Left hindlimb (tissue), 1 donor: ENCODE data around the gene FRYL.
"Not testable (repeated sequence)": the region's sequence is repeated elsewhere in the genome, so short reads cannot be mapped to it uniquely, and the experiment has no call there.

ENCODE experiments used
- DNase-seq: peaks from one replicate; pipeline ENCODE4 v3.0.0-alpha.2; 2018

The FRYL gene

DNA sequence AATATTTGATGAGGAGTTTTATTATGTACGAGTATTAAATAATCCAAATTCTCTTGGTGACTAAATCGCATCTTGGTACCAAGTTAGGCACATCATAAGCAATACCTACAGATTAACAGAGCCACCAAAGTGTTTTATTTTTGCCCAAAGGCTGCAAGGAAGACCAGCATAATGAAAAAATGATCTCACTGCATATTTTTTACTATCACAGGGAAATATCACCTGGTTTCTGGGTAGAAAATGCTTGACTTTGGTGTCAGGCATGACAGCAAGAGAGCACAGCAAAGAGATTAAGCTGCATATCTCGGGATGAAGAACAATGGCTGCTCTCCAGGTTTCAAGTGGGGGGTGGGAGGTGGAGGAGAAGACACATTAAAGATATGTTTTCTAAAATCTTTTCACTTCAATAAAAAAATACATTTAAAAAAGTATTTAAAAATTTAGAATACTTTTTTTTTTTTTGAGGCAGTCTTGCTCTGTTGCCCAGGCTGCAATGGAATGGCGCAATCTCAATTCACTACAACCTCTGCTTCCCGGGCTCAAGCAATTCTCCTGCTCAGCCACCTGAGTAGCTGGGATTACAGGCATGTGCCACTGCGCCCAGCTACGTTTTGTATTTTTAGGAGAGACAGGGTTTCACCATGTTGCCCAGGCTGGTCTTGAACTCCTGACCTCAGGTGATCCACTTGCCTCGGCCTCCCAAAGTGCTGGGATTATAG lies 86.1 kb downstream of the FRYL start:
- no peak for DNase-seq

DNA sequence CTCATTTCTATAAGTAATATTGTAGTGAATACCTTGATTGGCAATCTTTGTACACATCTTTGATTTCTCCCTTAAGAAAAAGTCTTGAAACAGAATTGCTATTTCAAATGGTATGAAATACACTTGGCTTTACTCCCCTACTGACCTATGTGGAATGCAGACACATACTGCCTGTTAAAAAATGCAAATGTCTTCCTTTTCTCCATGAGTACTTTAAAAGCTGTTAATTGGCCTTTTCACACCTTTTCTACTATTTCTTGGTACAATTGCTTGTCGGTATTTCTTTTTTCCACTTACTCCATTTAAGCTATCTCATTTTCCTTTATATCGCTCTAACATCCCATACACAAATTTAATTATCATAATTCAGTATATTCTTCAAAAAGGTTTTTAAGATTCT lies 87.2 kb downstream of the FRYL start:
- no peak for DNase-seq

DNA sequence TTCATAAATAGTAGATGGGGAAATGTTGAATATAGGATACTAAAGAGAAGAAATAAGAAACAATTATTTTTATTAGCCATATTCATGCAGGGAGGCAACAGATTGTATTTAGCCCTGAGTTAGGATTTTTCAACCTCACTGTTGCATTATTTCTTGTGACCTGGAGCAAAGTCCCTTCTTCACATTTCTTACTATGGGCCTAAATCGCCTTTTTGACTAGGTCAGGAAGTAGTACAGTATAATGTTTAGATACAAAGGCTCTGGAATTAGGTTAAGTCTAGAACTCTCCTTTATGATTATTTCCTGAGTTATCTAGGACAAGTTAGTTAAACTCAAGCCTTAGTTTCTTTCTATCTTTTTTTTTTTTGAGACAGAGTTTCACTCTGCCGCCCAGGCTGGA lies 88.0 kb downstream of the FRYL start:
- no peak for DNase-seq

DNA sequence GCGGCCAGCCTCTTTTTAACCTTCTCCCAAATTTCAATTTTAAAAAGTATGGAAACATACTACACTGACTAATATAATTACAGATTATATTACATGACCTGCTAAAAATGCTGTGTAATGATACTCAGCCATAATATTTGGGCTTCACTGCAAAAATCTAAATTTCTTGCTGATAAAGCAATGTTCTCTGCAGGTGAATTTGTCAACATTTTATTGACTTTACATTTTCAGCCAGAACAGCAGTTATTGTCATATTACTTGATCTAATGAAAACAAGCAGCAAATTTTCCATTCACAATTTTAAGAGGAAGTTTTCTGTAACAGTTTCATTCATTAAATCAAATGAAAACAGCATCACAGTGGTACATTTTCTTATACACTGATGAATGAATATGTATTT lies 91.1 kb downstream of the FRYL start:
- DNase-seq = no peak

DNA sequence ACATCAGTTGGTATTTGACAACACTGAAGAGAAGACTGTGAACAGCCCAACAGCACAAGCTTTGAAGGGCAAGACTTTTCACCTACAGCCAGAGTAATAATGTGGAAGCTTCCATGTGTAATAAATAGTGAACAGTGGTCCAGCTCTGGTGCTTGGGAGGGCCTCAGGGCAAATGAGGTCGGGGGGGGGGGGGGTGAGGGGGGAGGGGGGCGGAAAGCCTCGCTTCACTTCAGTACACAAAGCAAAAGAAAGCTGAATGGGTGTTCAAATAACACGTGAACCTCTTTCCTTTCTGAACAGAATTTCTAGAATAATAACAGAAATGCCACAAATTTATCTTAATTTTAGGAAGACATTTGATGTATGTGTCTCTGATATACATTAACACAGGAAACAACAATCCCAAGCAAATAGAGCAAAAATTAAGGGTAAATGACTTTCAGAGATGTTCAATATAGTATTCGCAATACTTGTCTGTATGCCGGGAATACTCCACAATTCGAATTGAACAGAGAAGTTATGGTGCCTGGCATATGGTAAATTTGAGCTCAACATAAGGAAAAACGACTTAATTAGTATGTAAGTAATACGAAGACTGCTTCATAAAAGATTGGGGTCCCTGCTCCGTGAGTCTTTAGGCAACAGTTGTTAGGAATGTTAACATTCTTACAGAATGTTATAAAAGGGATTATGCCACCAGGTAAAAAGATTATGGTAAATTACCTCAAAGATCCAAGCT lies 92.6 kb downstream of the FRYL start:
- no peak for DNase-seq

DNA sequence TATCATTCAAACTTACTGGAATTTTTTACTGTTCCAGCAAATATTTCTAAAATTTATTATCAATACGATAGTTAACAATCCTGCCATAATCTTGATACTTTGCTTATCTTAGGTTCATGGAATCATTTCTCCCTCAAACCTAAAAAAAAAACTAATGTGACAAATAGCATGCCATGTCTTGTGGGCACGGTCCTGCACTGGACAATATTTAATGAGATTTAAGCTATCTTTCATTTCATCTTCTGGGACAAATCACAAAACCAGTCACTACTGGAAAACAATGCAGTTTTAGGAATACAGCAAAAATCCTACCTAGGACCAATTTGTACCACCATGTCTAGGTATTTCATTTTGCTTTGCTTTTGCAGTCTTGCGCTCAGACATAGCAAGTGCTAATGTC lies 93.7 kb downstream of the FRYL start:
- DNase-seq = no peak

DNA sequence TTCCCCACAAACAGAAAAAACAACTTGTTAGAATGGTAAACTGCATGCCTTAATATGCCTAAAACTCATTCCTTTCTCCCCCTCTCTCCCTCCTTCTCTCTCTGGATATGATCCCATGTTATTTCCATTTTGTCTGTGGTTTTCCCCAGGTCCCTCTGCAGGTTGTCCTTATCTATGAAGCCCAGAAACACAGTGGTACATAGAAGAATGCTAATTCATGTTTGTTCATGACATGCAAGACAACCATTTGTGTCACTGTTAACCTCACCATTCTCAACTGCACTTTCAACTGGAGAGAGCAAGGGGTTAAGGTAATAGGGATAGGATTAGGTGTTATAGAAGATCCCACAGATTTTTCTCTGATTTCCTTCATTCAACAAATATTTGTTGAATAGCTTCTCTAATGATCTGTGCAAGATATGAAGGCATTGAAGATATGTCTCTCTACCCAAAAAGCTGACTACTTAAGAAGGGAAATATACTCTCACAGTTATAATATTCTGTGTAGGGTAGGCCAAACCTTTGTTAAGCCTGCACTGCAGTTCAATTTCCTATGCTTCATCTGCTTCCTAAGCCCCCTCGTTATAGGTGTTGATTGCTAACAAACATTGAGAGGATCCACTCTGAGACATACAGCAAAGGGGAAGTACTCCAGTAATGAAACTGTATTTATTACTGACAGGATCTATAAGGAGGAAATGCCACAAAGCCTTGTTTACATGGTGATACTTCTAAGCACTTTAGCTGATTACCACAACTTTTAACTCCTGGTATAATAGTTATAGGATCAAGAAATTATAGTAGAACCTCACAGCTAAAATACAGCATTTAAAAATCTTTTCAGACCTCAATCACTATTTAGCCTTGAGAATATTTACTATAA lies 96.1 kb downstream of the FRYL start:
- DNase-seq = no peak

DNA sequence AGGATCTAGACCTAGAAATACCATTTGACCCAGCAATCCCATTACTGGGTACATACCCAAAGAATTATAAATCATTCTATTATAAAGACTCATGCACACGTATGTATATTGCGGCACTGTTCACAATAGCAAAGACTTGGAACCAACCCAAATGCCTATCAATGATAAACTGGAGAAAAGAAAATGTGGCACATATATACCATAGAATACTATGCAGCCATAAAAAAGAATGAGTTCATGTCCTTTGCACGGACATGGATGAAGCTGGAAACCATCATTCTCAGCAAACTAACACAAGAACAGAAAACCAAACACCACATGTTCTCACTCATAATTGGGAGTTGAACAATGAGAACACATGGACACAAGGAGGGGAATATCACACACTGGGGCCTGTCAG lies 97.2 kb downstream of the FRYL start:
- DNase-seq = not testable (repeated sequence)

DNA sequence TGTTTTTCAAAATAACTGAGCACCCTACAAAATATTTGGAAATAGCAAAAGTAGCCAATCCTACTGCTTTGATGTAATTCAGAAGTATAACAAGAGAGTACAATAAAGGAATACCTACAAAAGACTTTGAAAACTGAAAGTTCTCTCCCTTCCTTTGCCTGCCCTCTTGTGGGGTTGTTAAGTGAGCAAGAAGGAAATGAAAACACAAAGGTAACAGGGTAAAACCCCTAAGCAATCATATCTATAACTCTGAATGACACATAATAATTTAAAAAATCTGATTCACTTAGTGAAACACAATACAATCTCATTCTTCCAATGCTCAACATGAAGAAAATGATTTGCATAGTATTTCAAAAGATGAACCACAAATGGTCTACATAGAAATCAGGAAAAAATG lies 98.2 kb downstream of the FRYL start:
- DNase-seq = no peak

DNA sequence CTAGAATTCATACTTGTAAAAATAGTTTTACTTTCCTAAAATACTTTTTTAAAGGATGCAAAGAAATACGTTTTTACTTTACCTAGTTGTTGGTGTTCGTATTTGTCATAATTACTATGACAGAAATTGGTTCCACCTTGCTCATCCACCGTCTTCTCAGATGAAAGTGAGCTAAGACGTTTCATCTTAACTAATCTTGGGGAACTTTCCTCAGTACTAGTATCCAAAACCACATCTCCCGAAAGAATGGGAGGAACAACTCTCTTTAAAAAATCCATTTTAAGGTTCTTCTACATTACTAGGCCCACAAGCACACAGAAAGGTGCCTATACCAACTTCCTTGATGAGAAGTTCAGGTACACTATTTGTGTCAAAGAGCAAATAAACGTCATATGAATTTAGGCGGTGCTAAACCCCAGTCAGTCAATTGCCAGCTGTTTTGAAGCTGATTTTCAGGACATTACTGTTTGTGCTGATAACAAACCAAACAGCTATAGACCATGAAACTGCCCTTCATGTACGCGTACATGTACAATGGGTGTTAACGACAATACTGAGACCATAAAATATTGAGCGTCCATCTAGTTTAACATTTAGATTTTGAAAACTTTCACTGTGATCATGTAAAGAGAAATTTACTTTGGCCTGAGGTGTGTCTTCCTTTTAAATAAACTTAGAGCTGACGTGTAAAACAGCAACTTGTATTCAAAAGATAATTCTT lies 99.1 kb downstream of the FRYL start:
- no peak for DNase-seq

DNA sequence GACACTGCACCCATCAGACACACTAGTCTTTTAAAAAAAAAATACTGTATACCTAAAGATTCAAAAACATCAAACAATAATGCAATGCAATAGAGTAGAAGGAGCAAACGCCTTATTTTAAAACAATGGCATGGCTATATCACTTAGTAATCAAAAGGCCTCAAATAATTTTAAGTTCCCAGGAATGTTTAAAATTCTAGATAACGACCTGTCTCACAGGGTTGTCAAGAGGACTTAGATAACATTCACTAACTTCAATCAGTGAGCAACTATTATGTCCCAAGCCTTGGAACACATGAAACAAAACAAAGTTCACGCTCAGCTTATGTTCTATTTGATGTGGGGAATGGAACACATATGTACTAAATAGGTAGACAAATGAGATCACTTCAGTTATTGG lies 106.5 kb downstream of the FRYL start:
- DNase-seq = no peak

DNA sequence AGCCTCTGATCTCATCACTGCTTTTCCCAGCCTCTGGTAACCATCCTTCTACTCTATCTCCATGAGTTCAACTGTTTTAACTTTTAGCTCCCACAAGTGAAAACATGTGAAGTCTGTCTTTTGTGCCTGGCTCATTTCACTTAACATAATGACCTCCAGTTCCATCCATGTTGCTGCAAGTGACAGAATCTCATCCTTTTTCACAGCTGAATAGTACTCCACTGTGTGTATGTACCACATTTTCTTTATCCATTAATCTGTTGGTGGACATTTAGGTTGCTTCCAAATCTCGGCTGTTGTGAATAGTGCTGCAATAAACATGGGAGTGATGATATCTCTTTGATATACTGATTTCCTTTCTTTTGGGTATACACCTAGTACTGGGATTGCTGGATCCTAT lies 109.5 kb downstream of the FRYL start:
- no peak for DNase-seq

DNA sequence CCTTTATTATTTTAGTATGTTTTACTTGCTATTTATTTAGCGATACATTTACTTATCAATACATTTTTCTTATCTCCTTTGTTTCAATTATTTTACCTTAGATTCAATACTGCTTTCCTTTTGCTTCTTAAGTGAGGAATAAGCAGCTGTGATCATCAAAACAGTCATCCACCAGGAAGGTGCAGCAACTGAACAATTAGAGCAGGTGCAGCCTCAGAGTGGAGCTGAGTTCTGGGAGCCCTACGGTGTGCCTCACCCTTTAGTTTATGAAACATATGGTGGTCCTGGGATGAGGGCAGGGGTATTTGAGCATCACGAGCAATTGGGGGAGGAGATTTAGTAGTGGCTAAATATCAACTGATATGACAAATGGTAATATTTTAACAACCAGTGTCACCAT lies 111.0 kb downstream of the FRYL start:
- DNase-seq = no peak

DNA sequence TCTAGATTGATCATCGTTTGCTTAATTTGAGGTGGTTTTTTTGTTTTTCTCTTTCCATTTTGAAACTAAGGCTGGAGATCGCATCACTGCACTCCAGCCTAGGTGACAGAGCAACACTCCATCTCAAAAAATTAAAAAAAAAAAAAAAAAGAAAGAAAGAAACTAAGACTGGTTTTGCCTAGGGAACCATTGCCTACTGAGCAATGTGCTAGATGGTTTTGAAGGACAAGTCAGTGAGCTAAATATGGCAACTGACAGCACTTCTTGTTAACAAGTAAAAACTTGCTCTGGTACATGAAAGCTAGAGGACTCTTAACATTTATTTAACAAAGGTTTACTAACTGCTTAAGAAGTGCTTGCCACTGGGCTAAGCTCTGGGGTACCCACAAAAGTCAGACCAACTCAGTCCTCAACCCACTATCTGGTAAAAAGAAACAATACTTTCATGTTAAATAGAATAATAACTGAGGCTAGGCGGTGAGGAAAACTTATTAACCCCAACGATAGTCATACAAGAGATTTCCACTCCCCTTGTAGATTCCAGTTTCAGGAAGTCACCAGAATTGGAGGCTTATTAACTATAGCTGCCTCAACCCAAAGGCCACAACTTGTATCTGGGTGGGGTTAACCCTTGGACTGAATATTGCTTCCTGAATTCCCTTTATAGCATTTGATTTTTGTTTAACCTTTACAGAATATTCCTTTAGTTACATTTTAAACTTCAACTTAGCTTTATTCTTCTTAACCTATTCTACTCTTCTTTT lies 111.6 kb downstream of the FRYL start:
- no peak for DNase-seq

DNA sequence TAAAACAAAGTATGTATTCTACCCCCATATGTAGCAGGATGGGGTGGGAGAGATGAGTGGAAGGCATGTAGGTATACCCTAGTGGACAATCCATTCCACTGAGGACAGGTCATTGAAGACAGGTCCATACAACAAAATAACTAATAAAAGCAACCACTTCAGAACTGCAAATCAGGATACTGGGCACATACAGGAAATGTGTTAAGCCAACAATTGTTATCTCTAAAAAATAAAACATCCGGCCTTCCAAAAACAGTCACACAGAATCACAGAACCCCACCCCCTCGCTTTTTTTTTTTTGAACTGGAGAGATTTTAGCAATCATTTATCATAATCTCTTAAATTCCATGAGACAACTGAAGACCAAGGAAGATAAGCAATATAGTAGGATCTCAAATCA lies 112.9 kb downstream of the FRYL start:
- no peak for DNase-seq

DNA sequence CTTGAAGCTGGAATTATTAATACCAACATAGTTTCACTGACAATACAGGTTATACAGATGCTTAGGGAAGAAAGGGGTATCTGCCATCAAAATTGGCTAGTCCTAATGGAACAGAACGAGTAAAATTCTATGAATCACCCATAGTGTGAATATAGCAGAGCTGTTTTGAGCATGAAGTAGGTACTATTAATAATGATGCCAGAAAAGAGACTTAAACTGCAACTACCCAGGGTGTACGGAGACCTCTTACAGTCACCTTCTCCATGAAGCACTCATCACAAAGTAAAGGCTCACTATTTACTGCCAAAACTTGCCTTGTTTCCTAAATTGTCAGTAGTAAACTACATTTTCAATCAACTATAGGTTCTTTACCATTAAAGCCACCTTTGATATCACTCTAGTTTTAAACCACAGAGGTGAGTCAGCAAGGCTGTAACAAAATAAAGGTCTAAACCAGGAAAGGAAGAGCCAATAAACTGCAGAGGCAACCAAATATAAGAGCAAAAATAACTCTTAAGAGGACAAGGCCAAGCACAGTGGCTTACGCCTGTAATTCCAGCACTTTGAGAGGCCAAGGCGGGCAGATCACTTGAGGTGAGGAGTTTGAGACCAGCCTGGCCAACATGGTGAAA lies 114.4 kb downstream of the FRYL start:
- DNase-seq = no peak

DNA sequence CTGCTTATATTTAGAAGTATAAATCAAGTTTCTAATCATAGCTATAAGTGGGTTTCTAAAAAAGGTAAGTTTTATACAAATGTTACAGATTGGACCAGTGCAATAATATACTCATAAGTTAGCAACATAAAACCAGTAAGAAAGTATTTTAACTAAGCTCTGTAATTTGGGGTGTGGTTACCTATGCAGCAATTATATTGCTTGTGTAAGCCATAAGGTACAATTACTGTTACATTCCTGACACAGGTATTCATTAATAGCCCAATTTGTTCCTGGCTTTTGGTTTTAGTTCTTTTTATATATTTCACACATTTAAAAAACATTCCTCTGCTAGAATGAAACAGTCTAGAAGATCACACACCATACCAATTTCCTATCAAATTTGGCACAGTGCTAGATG lies 115.1 kb downstream of the FRYL start:
- no peak for DNase-seq

DNA sequence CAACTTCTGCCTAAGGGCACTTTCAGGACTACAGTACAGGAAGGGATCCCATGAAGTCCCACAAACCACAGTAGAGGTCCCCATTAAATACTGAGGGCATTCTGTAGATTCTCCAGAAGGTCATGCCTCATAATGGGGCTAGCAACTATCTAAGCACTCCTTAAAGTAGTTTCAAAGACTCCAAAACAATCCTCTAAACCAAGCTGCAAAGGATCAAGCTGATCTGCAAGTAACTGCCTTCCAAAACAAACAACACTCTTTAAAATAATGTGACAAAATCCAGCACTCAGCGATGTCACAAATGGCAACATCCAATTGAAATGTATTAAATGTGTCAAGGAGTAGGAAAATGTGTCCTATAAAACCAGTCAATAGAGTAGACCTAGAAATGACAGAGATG lies 118.7 kb downstream of the FRYL start:
- DNase-seq = no peak

DNA sequence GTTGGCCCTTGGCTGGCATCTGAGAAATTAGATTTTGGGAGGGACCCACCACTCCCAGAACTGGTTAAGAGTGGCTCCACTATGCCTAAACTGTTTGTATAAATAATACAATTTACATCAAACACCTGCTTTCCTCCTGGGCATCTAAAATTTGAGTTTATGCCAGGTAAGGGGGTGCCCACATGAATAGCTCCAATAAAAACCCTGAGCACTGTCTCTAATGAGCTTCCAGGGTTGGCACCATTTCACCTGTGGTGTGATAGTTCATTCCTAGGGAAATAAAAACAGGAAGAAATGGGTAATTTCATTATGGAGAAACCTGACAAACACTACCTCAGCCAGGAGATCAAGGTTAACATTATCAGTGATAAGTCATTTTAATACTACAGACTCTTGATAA lies 119.7 kb downstream of the FRYL start:
- no peak for DNase-seq

DNA sequence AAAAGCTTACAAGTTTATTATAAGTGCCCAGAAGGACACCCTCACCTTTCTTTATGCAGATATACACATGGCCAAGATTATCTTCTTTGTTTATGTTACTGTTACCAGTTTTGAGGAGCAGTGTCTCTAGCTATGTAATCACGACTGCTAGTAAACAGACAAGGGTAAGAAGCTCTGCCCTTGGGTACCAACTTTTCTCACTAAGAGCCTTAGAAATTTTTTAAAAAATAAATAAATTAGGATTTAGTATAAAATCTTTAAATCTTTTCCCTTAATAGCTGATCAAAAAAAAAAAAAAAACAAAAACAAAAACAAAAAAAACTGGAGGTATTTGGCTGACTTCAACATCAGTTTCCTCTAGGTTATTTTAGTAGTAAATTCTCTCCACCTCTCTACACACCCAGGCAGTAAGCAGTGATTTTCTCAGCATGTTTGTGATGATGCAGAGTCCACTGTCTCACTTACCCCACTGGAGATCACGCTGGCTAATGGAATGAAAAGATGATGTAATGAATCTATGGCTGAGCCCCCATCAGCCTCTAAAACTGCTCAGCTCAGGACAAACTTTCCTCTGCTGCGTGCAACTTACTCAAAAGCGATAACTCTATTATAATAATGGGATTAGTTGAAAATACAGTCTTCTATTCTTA lies 125.9 kb downstream of the FRYL start:
- no peak for DNase-seq
